Erythroblast (primary cell): ENCODE data around the gene MGAT1.
"Not testable (repeated sequence)": the region's sequence is repeated elsewhere in the genome, so short reads cannot be mapped to it uniquely, and the experiment has no call there.

Experiments
- DNase-seq, 2 experiments: peaks; one replicate each; lab custom pipeline; 2025; lab: John Stamatoyannopoulos, UW
- GATA1 ChIP-seq: IDR thresholded peaks from 2 replicates; pipeline ENCODE4 v1.6.1; 2011; ENCODE audit warnings: low read depth, mild to moderate bottlenecking, control low read depth, low read length, moderate library complexity
- POLR2A ChIP-seq: IDR thresholded peaks from 2 replicates; pipeline ENCODE4 v1.6.1; 2011; ENCODE audit warnings: mild to moderate bottlenecking, low read length

Gene MGAT1

DNA sequence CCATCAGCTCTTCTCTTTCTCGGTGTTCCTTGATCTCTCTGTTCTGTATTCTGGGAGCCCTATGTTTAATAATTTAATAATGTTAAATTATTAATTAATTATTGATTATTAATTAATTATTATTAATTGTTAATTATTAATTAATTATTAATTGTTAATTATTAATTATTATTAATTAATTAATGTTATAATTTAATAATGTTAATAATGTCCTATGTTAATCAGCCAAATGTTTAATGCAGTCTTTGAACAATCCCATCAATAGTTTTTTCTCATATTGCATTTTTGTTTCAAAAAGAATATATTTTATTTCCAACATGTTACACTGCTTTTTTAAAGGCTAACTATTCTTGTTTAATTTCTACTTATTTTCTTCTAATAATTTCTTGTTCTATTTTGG, 26.2 kb downstream of the MGAT1 start:
- TF ChIP-seq GATA1: no peak
- TF ChIP-seq POLR2A: no peak
- DNase-seq: no peak

- no peak for DNase-seq
- TF ChIP-seq GATA1 (no peak), POLR2A (no peak)
These were observed 27.0 kb downstream of the MGAT1 start for GRCh38 chr5:180775624-180776023.

GRCh38 chr5:180771839-180772238, 30.8 kb downstream of the MGAT1 start:
- TF ChIP-seq GATA1: no peak
- no peak for DNase-seq

GRCh38 chr5:180769821-180770220, 32.8 kb downstream of the MGAT1 start:
- no peak for DNase-seq

GRCh38 chr5:180755601-180756000, 47.0 kb downstream of the MGAT1 start:
- no peak for TF ChIP-seq POLR2A
- no peak for TF ChIP-seq GATA1
- no peak for DNase-seq

More at GRCh38 chr5:180769821-180770220, 32.8 kb downstream of the MGAT1 start:
- TF ChIP-seq POLR2A (no peak), GATA1 (no peak)

GRCh38 chr5:180744253-180744652, 58.4 kb downstream of the MGAT1 start:
- TF ChIP-seq POLR2A (no peak), GATA1 (no peak)
- no peak for DNase-seq

- DNase-seq: no peak
- TF ChIP-seq GATA1 (no peak), POLR2A (no peak)
These were observed 59.9 kb downstream of the MGAT1 start for GRCh38 chr5:180742727-180743126.

DNA sequence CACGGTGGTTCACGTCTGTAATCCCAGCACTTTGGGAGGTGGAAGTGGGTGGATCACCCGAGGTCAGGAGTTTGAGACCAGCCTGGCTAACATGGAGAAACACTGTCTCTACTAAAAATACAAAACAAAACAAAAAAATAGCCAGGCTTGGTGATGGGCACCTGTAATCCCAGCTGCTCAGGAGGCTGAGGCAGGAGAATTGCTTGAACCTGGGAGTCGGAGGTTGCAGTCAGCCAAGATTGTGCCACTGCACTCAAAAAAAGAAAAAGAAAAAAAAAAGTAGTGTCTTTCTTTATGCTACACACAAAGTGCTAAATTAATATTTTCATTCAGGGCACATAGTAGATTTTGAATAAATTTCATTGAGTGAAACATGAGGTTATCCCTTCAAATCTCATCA, 61.7 kb downstream of the MGAT1 start:
- not testable (repeated sequence) for DNase-seq

GRCh38 chr5:180739958-180740357, 62.6 kb downstream of the MGAT1 start, which contains the start of gene OR2Y1:
Gene OR2Y1, minus strand, starts transcription at chr5:180740058. Its CDS starts 0 bp downstream, at chr5:180740058.
- no peak for DNase-seq
- no peak for TF ChIP-seq POLR2A
- TF ChIP-seq GATA1: no peak

- no peak for TF ChIP-seq GATA1
- TF ChIP-seq POLR2A: no peak
- DNase-seq: no peak
These were observed 63.3 kb downstream of the MGAT1 start for GRCh38 chr5:180739271-180739670.

DNA sequence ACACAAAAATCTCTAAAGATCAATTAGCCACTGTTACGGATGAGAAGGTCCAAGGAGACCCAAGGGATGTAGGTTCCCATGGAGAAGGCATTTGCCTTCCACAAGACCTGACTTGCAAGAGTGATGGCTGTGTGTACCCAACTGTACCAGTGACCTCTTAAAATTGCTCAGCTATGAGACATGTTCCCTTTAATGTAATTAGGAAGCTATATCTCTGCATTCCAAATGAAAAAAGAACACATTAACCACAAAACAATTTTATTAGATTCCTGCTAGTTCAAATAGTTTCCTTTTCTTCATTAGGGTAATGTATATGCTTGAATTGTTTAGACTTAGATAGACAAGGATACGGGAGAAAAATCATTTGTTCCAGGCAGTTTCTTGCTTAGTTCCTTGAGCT, 66.1 kb downstream of the MGAT1 start:
- TF ChIP-seq POLR2A (no peak), GATA1 (no peak)
- DNase-seq: no peak
